NCI-H146 (cell line): ENCODE data around the gene FBXO24.
A peak's percentile ranks its signal among the peaks of the same experiment; 100 is the strongest.

Experiments used
- DNase-seq: peaks from one replicate; lab custom pipeline; 2025; lab: John Stamatoyannopoulos, UW

FBXO24 gene

GRCh38 chr7:100574362-100575205 is 11.5 kb upstream of the FBXO24 start:
- DNase-seq, result no peak

GRCh38 chr7:100575206-100575631 is 10.9 kb upstream of the FBXO24 start:
- DNase-seq, result no peak

- no peak for DNase-seq
Observed at GRCh38 chr7:100575746-100576383, 10.3 kb upstream of the FBXO24 start.

- no peak for DNase-seq
Observed at GRCh38 chr7:100576384-100576993, 9.6 kb upstream of the FBXO24 start.

- DNase-seq, result no peak
Observed at GRCh38 chr7:100577103-100577502, 9.0 kb upstream of the FBXO24 start.

- DNase-seq, result no peak
Observed at GRCh38 chr7:100577507-100577906, 8.6 kb upstream of the FBXO24 start.

GRCh38 chr7:100578246-100579183 is 7.6 kb upstream of the FBXO24 start:
- no peak for DNase-seq

GRCh38 chr7:100580466-100581283 is 5.5 kb upstream of the FBXO24 start:
- DNase-seq, result no peak

GRCh38 chr7:100582041-100582579 is 4.0 kb upstream of the FBXO24 start:
- DNase-seq, result no peak

- no peak for DNase-seq
Observed at GRCh38 chr7:100582650-100583049, 3.5 kb upstream of the FBXO24 start.

GRCh38 chr7:100583132-100584053 is 2.7 kb upstream of the FBXO24 start:
- DNase-seq, result no peak

GRCh38 chr7:100584054-100584682 is 2.0 kb upstream of the FBXO24 start:
- DNase-seq, result no peak

- DNase-seq, result peak; percentile 66
Observed at GRCh38 chr7:100584683-100585510, 1.2 kb upstream of the FBXO24 start.

- DNase-seq, result peak; percentile 69
Observed at GRCh38 chr7:100585511-100586265, 440 bp upstream of the FBXO24 start, which contains the start of gene LRCH4. Gene LRCH4, minus strand, starts transcription at chr7:100586129. Its CDS starts 29 bp downstream, at chr7:100586100.

- DNase-seq, result no peak
Observed at GRCh38 chr7:100588438-100588837, 2.3 kb downstream of the FBXO24 start.

- no peak for DNase-seq
Observed at GRCh38 chr7:100589341-100589947, 3.3 kb downstream of the FBXO24 start.
